ENCODE results near the gene NEU4. TPM values are rescaled to one million over a fixed set of nuclear protein-coding genes. Genes with fewer than 3 reads are reported as not detected.

NEU4 gene
- total and polyA plus RNA-seq, 9 of the 15 experiments (the other 6 are each of a cell fraction or from before 2014, with no cell fraction given), result 0.01 to 0.40 TPM; not detected in 7

DNA sequence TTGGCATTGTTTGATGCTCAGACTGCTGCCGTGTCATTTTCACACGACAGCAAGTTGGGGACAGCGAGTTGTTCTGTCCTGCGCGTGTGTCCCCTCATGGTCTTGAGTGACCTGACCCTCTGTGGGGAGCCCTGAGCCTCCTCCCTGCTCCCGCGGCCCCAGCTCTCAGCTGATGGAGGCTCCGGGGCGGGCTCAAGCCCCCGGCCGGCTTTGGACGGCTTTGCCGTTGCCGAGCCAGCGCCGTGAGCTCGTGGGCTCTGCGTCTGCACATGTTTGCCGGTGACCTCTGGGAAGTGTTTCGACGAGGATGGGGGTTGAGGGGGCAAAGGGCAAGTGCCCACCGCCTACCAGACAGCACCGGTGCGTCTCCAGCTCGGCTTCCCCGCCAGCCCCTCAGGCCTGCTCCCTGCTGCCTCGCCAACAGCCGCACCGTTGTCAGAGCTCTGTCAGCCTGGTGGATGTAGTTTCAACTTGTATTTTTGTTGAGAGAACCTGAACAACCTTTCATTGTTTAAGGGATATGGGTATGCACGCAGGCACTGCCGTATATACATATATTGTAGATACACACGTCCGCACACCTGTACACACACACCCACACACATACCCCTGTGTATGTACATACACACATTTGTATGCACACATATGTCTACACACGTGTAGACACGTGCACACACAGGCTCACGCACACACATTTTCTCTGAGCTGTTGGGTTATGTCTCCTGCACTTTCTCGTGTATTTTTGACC, 36.0 kb downstream of the NEU4 start:
- no TSS peak for BruUV-seq (replicated peaks)
- no peaks in the 10 kb centered on the region for H3K27me3 ChIP-seq (ENCODE audit: control insufficient read depth in 2 of 2, insufficient read depth in 2 of 2, low read length in 2 of 2)
- H3K9me3 ChIP-seq (replicated peaks; ENCODE audit: control insufficient read depth, insufficient read depth, low read depth, low read length), result no peaks in the 10 kb centered on the region
- CTCF ChIA-PET (ENCODE audit: low intra/inter-chr PET ratio), result no interaction called here
- ATAC-seq, result no peak
- H2AFZ ChIP-seq (ENCODE audit: low read depth, low read length), result peak overlapping the region; percentile 62
- H3K4me3 ChIP-seq, result peak overlapping the region; percentile 33
- peak overlapping the region; percentile 74; the same call in 2 of the 3 replicates for H3K27ac ChIP-seq (ENCODE audit: extremely low read depth, low read depth, low read length)
- peaks cover 15% of the 10 kb centered on the region; the same call in 2 of the 3 replicates for H3K79me2 ChIP-seq (ENCODE audit: control insufficient read depth, insufficient read depth, low read length)
- H3K9me1 ChIP-seq (ENCODE audit: control insufficient read depth, insufficient read depth, low read length), result no peaks in the 10 kb centered on the region
- POLR2A ChIA-PET, result interaction anchor here (0.6 kb wide), 1 partner anchor 13 kb away, joined by 3 read pairs; no protein-coding TSS in a partner anchor
- no peaks in the 10 kb centered on the region for H3K36me3 ChIP-seq (ENCODE audit: control insufficient read depth, insufficient read depth, low read length)
- peak; percentile 55 for FAIRE-seq
- H3K4me1 ChIP-seq (replicated peaks in 1 of 2; ENCODE audit: control insufficient read depth in 2 of 2, insufficient read depth in 2 of 2, low read length in 2 of 2), result peaks cover 8 to 49% of the 10 kb centered on the region in 2 experiments
- H4K20me1 ChIP-seq (replicated peaks; ENCODE audit: control insufficient read depth, insufficient read depth, low read length), result no peaks in the 10 kb centered on the region
- in situ Hi-C loops (cut with MboI) (no loop called here), intact Hi-C loops (cut with micrococcal nuclease) (no loop called here)
- DNase-seq (ENCODE audit: extremely low read depth in 1 of 4, low spot score in 3 of 4), result peak in 1 of 4 experiments; percentile 16
- peak overlapping the region; percentile 80 for H3K4me2 ChIP-seq (ENCODE audit: insufficient read depth, low read length)
- 69% methylated on average over 16 of the region's 37 CpGs for WGBS (ENCODE audit: insufficient coverage, low coverage, missing lambda C conversion rate)
- peak overlapping the region; percentile 71 to 94 for H3K9ac ChIP-seq (ENCODE audit: insufficient read depth in 1 of 2, low read depth in 2 of 2, low read length in 2 of 2)
- TF ChIP-seq, protein P1, sequence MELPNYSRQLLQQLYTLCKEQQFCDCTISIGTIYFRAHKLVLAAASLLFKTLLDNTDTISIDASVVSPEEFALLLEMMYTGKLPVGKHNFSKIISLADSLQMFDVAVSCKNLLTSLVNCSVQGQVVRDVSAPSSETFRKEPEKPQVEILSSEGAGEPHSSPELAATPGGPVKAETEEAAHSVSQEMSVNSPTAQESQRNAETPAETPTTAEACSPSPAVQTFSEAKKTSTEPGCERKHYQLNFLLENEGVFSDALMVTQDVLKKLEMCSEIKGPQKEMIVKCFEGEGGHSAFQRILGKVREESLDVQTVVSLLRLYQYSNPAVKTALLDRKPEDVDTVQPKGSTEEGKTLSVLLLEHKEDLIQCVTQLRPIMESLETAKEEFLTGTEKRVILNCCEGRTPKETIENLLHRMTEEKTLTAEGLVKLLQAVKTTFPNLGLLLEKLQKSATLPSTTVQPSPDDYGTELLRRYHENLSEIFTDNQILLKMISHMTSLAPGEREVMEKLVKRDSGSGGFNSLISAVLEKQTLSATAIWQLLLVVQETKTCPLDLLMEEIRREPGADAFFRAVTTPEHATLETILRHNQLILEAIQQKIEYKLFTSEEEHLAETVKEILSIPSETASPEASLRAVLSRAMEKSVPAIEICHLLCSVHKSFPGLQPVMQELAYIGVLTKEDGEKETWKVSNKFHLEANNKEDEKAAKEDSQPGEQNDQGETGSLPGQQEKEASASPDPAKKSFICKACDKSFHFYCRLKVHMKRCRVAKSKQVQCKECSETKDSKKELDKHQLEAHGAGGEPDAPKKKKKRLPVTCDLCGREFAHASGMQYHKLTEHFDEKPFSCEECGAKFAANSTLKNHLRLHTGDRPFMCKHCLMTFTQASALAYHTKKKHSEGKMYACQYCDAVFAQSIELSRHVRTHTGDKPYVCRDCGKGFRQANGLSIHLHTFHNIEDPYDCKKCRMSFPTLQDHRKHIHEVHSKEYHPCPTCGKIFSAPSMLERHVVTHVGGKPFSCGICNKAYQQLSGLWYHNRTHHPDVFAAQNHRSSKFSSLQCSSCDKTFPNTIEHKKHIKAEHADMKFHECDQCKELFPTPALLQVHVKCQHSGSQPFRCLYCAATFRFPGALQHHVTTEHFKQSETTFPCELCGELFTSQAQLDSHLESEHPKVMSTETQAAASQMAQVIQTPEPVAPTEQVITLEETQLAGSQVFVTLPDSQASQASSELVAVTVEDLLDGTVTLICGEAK (IDR thresholded peaks at IDR 0.05), result no peak
- TF ChIP-seq, protein P1 (CRISPR knock-in tag; IDR thresholded peaks at IDR 0.05), result 0 out of 2 replicates have a peak, but pooled peaks have one; percentile 20
- TF ChIP-seq SAFB2 (IDR thresholded peaks at IDR 0.05; ENCODE audit: borderline replicate concordance, low read depth, low read length, severe bottlenecking) (no peak), KDM1A (IDR thresholded peaks at IDR 0.05) (no peak), COPS2 (conservative IDR thresholded peaks at IDR 0.05) (no peak), ZNF282 (CRISPR knock-in tag; IDR thresholded peaks at IDR 0.05) (0 out of 2 replicates have a peak, but pooled peaks have one; percentile 47), TOE1 (IDR thresholded peaks at IDR 0.05; ENCODE audit: borderline replicate concordance) (no peak), TOE1 (CRISPR knock-in tag; IDR thresholded peaks at IDR 0.05; ENCODE audit: borderline replicate concordance, low read depth) (no peak)
- TF ChIP-seq, protein P2, sequence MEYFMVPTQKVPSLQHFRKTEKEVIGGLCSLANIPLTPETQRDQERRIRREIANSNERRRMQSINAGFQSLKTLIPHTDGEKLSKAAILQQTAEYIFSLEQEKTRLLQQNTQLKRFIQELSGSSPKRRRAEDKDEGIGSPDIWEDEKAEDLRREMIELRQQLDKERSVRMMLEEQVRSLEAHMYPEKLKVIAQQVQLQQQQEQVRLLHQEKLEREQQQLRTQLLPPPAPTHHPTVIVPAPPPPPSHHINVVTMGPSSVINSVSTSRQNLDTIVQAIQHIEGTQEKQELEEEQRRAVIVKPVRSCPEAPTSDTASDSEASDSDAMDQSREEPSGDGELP (CRISPR knock-in tag; IDR thresholded peaks at IDR 0.05; ENCODE audit: borderline replicate concordance), result peak; percentile 59; the same call in 1 of the 2 replicates
- TF ChIP-seq, protein P3, sequence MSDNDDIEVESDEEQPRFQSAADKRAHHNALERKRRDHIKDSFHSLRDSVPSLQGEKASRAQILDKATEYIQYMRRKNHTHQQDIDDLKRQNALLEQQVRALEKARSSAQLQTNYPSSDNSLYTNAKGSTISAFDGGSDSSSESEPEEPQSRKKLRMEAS (CRISPR knock-in tag; IDR thresholded peaks at IDR 0.05), result peak; percentile 69

All from K562 (cell line).